MG63 (cell line): ENCODE measurements around the gene TMEM50B. TPM values are rescaled to one million over a fixed set of nuclear protein-coding genes. Genes with fewer than 3 reads are reported as not detected.
"Not testable (repeated sequence)": the region's sequence is repeated elsewhere in the genome, so short reads cannot be mapped to it uniquely, and the experiment has no call there.

Source experiments
- DNase-seq: peaks from one replicate; pipeline ENCODE4 v3.0.0-alpha.2; 2020
- H3K27me3 ChIP-seq: fragments of 250-450 bp; sonication (Bioruptor Pico); 2 replicates; pipeline ENCODE4 v1.5.1; 2020; ENCODE audit warnings: mild to moderate bottlenecking, moderate library complexity
- H3K36me3 ChIP-seq: fragments of 250-450 bp; sonication (Bioruptor Pico); 2 replicates; pipeline ENCODE4 v1.5.1; 2020; ENCODE audit warnings: mild to moderate bottlenecking, moderate library complexity
- H3K4me3 ChIP-seq: fragments of 250-450 bp; sonication (Bioruptor Pico); 2 replicates; pipeline ENCODE4 v1.5.1; 2020; ENCODE audit warnings: mild to moderate bottlenecking, moderate library complexity
- H3K9me3 ChIP-seq: fragments of 250-450 bp; sonication (Bioruptor Pico); 2 replicates; pipeline ENCODE4 v1.5.1; 2020; ENCODE audit warnings: mild to moderate bottlenecking, moderate library complexity
- total RNA-seq: library from RNA; depleted of rRNA; stranded (reverse); fragments of >200 nt; shearing (Covaris generic); gene quantifications from 2 replicates; pipeline ENCODE4 v1.2.3, GENCODE V29; 2014; ENCODE audit warnings: low replicate concordance

The TMEM50B gene
- total RNA-seq, 1 experiment from 2014 or later: 14.3 TPM

- H3K36me3 ChIP-seq: no peaks in the 10 kb centered on the region
- no peaks in the 10 kb centered on the region for H3K9me3 ChIP-seq
- H3K4me3 ChIP-seq: no peak overlapping the region
- H3K27me3 ChIP-seq: peaks cover 2% of the 10 kb centered on the region; the same call in 1 of the 2 replicates
- DNase-seq: no peak
Measured at GRCh38 chr21:33487996-33488395, 8.2 kb upstream of the TMEM50B start.

- Histone ChIP-seq H3K27me3 (no peaks in the 10 kb centered on the region), H3K4me3 (no peak overlapping the region), H3K36me3 (no peaks in the 10 kb centered on the region), H3K9me3 (no peaks in the 10 kb centered on the region)
- DNase-seq: no peak
Measured at GRCh38 chr21:33481314-33481943, 1.7 kb upstream of the TMEM50B start.

GRCh38 chr21:33480481-33481103 is 818 bp upstream of the TMEM50B start:
- H3K9me3 ChIP-seq: no peaks in the 10 kb centered on the region
- peak overlapping the region; percentile 77 for H3K4me3 ChIP-seq
- no peaks in the 10 kb centered on the region for H3K36me3 ChIP-seq
- no peaks in the 10 kb centered on the region for H3K27me3 ChIP-seq
- DNase-seq: no peak

- DNase-seq: peak; percentile 22
- H3K36me3 ChIP-seq: no peaks in the 10 kb centered on the region
- peak overlapping the region; percentile 77 for H3K4me3 ChIP-seq
- no peaks in the 10 kb centered on the region for H3K27me3 ChIP-seq
- no peaks in the 10 kb centered on the region for H3K9me3 ChIP-seq
Measured at GRCh38 chr21:33478935-33479678, 667 bp downstream of the TMEM50B start.

- peak overlapping the region; percentile 77 for H3K4me3 ChIP-seq
- 0 out of 2 replicates have a peak, but pooled peaks cover 2% of the 10 kb centered on the region for H3K9me3 ChIP-seq
- no peaks in the 10 kb centered on the region for H3K27me3 ChIP-seq
- H3K36me3 ChIP-seq: no peaks in the 10 kb centered on the region
- no peak for DNase-seq
Measured at GRCh38 chr21:33478182-33478581, 1.6 kb downstream of the TMEM50B start.

- DNase-seq: no peak
- no peak overlapping the region for H3K4me3 ChIP-seq
- no peaks in the 10 kb centered on the region for H3K36me3 ChIP-seq
- H3K27me3 ChIP-seq: no peaks in the 10 kb centered on the region
- H3K9me3 ChIP-seq: peaks cover 2% of the 10 kb centered on the region; the same call in 1 of the 2 replicates
Measured at GRCh38 chr21:33477066-33477465, 2.7 kb downstream of the TMEM50B start.

GRCh38 chr21:33473344-33473743 is 6.4 kb downstream of the TMEM50B start:
- Histone ChIP-seq H3K36me3 (no peaks in the 10 kb centered on the region), H3K4me3 (no peak overlapping the region)
- no peak for DNase-seq

GRCh38 chr21:33470701-33471100 is 9.1 kb downstream of the TMEM50B start:
- Histone ChIP-seq H3K9me3 (peaks cover 2% of the 10 kb centered on the region; the same call in 1 of the 2 replicates), H3K27me3 (no peaks in the 10 kb centered on the region), H3K36me3 (no peaks in the 10 kb centered on the region), H3K4me3 (no peak overlapping the region)
- DNase-seq: no peak

More at GRCh38 chr21:33473344-33473743, 6.4 kb downstream of the TMEM50B start:
- peaks cover 2% of the 10 kb centered on the region; the same call in 1 of the 2 replicates for H3K9me3 ChIP-seq
- no peaks in the 10 kb centered on the region for H3K27me3 ChIP-seq

GRCh38 chr21:33469183-33469582 is 10.6 kb downstream of the TMEM50B start:
- not testable (repeated sequence) for H3K27me3 ChIP-seq, H3K4me3 ChIP-seq, DNase-seq, H3K36me3 ChIP-seq, H3K9me3 ChIP-seq

GRCh38 chr21:33461538-33462250 is 18.1 kb downstream of the TMEM50B start:
- Histone ChIP-seq H3K4me3 (no peak overlapping the region), H3K36me3 (no peaks in the 10 kb centered on the region), H3K27me3 (no peaks in the 10 kb centered on the region), H3K9me3 (no peaks in the 10 kb centered on the region)
- DNase-seq: no peak

GRCh38 chr21:33458861-33459260 is 20.9 kb downstream of the TMEM50B start:
- Histone ChIP-seq H3K27me3 (no peaks in the 10 kb centered on the region), H3K36me3 (no peaks in the 10 kb centered on the region), H3K4me3 (no peak overlapping the region), H3K9me3 (no peaks in the 10 kb centered on the region)
- no peak for DNase-seq

- H3K36me3 ChIP-seq: no peaks in the 10 kb centered on the region; the same call in 1 of the 2 replicates
- DNase-seq: no peak
- H3K4me3 ChIP-seq: no peak overlapping the region
- no peaks in the 10 kb centered on the region for H3K27me3 ChIP-seq
- H3K9me3 ChIP-seq: no peaks in the 10 kb centered on the region
Measured at GRCh38 chr21:33455686-33456446, 23.9 kb downstream of the TMEM50B start.

- no peaks in the 10 kb centered on the region for H3K27me3 ChIP-seq
- no peaks in the 10 kb centered on the region; the same call in 1 of the 2 replicates for H3K36me3 ChIP-seq
- no peak for DNase-seq
- H3K4me3 ChIP-seq: no peak overlapping the region
- no peaks in the 10 kb centered on the region for H3K9me3 ChIP-seq
Measured at GRCh38 chr21:33452362-33452761, 27.4 kb downstream of the TMEM50B start.

GRCh38 chr21:33451634-33452071 is 28.1 kb downstream of the TMEM50B start:
- no peaks in the 10 kb centered on the region for H3K27me3 ChIP-seq
- no peaks in the 10 kb centered on the region; the same call in 1 of the 2 replicates for H3K36me3 ChIP-seq
- no peaks in the 10 kb centered on the region for H3K9me3 ChIP-seq
- no peak overlapping the region for H3K4me3 ChIP-seq
- no peak for DNase-seq

GRCh38 chr21:33449616-33450015 is 30.2 kb downstream of the TMEM50B start:
- DNase-seq: no peak
- H3K27me3 ChIP-seq: no peaks in the 10 kb centered on the region
- H3K4me3 ChIP-seq: no peak overlapping the region
- no peaks in the 10 kb centered on the region for H3K9me3 ChIP-seq
- no peaks in the 10 kb centered on the region; the same call in 1 of the 2 replicates for H3K36me3 ChIP-seq

- H3K4me3 ChIP-seq, H3K27me3 ChIP-seq, DNase-seq, H3K9me3 ChIP-seq, H3K36me3 ChIP-seq: not testable (repeated sequence)
Measured at GRCh38 chr21:33446620-33447019, 33.2 kb downstream of the TMEM50B start.
